ENCODE measurements around the gene ZNF619. TPM values are rescaled to one million over a fixed set of nuclear protein-coding genes. Genes with fewer than 3 reads are reported as not detected.

The ZNF619 gene
- total and polyA plus RNA-seq, 2 of the 13 experiments (the other 11 are each of a cell fraction or from before 2014, with no cell fraction given) = 0.83 to 5.2 TPM

GRCh38 chr3:40450438-40450837 lies 26.5 kb upstream of the ZNF619 start:
- CTCF ChIA-PET (ENCODE audit: low intra/inter-chr PET ratio, low total read pairs) = no interaction called here
- TF ChIP-seq ZNF761 (CRISPR knock-in tag; conservative IDR thresholded peaks at IDR 0.05) = no peak
- no peak for TF ChIP-seq SNAI1 (CRISPR knock-in tag; IDR thresholded peaks at IDR 0.05; ENCODE audit: borderline replicate concordance)
- TF ChIP-seq ZNF17 (CRISPR knock-in tag; IDR thresholded peaks at IDR 0.05) = no peak
- no peak for TF ChIP-seq NFAT5 (CRISPR knock-in tag; IDR thresholded peaks at IDR 0.05)
- no peak for TF ChIP-seq ZFP36L2 (CRISPR knock-in tag; IDR thresholded peaks at IDR 0.05)
- 95% methylated on average over 2 of the region's 2 CpGs for WGBS (ENCODE audit: low lambda C conversion rate)
- H3K9me3 ChIP-seq (ENCODE audit: low read length) = no peaks in the 10 kb centered on the region
- no peak overlapping the region for H3K4me3 ChIP-seq (replicated peaks in 1 of 3; ENCODE audit: insufficient read depth in 1 of 3, low read depth in 2 of 3, low read length in 3 of 3)
- no TSS peak for BruUV-seq (replicated peaks)
- no peaks in the 10 kb centered on the region for H4K20me1 ChIP-seq (ENCODE audit: insufficient read depth, low read length)
- no peak for DNase-seq (ENCODE audit: low spot score)
- H3K4me1 ChIP-seq (ENCODE audit: insufficient read depth, low read length) = peaks cover 35% of the 10 kb centered on the region
- no peak overlapping the region for H3K9ac ChIP-seq (ENCODE audit: insufficient read depth, low read depth, low read length)
- ATAC-seq = no peak
- intact Hi-C loops (cut with micrococcal nuclease; ENCODE audit: unreplicated experiment) (loop anchor here (10.0 kb wide), 1 partner anchor 654 kb away; no protein-coding TSS in a partner anchor), in situ Hi-C loops (cut with HindIII; ENCODE audit: extremely low pct_ligation_motif_present, low pct_unique_long_range_greater_than_20kb) (loop anchor here (10.0 kb wide), 1 partner anchor 136 kb away; no protein-coding TSS in a partner anchor)
- 0 out of 5 replicates have a peak, but pooled peaks cover 0 to 2% of the 10 kb centered on the region in 2 experiments for H3K36me3 ChIP-seq (replicated peaks in 1 of 2; ENCODE audit: control insufficient read depth in 1 of 2, insufficient read depth in 2 of 2, low read length in 2 of 2)
- POLR2A ChIA-PET = interaction anchor here (0.6 kb wide), 1 partner anchor 1044 kb away, joined by 4 read pairs; the partner anchor contains the start of gene RPSA
- no peak overlapping the region for H3K4me2 ChIP-seq (ENCODE audit: low read depth, low read length)
- no peak for FAIRE-seq
- H3K79me2 ChIP-seq (ENCODE audit: insufficient read depth, low read length) = no peaks in the 10 kb centered on the region
- H2AFZ ChIP-seq (ENCODE audit: low read length) = no peak overlapping the region
- H3K27ac ChIP-seq (ENCODE audit: extremely low read length, insufficient read depth, low read length) = no peak overlapping the region
- H3K27me3 ChIP-seq (ENCODE audit: control insufficient read depth in 1 of 2, insufficient read depth in 2 of 2, low read length in 2 of 2) = no peaks in the 10 kb centered on the region; a peak in 1 of 5 replicates

Measured in HepG2 (cell line).